SKM-1 (cell line): ENCODE results near the gene CXCR6.
A peak's percentile ranks its signal among the peaks of the same experiment; 100 is the strongest.

Experiments
- DNase-seq: peaks from one replicate; lab custom pipeline; 2025; ENCODE audit not compliant: unreplicated experiment; lab: John Stamatoyannopoulos, UW

The CXCR6 gene

DNA sequence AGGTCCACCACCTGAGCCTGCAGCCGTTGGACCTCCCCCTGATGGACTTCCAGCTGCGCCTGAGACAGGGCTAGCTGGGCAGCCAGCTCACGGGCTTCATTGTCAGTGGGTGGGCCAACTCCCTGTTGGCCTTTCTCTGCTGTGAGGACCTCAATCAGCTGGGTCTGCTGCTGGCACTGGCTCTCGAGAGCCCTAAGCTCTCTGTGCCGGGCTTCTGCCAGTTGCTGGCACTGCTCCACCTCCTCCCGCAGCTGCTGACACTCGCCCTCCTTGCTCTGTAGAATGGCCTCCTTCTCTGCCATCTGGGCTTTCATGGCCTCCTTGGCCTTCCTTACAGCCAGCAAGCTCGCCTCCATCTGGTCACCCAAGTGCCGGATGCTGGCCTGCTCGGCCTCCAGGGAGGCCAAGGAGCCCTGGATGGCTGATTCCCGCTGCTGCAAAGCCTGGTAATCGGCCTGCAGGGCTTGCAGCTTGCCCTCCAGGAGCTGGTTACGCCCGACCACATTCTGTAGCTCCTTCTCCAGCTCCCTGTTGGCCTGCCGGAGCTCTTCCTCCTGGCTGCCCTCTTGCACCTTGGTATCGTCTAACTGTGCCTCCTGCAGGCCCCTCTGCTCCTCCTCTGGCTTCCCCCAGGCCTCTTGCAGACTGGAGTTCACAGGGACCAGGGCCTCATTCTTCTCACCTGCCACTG, 23.8 kb downstream of the CXCR6 start:
- DNase-seq = no peak

DNA sequence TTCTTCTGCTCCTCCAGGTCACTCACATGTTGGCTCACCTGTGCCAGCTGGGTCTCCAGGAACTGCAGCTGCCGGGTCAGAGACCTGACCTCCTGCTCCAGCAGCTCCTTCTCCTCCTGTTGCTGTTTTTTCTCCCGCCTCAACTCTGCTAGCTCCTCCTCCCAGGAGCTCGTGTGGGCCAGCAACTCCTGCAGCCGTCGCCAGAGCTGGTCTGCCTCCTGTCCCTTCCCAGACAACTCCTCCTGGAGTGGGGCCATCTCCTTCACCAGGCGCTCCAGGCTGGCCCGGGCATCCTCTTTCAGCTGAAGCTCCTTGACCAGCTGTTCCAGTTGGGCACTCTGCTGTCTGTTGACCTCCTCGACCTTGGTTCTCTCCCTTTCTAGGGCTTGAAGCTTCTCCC, 24.5 kb downstream of the CXCR6 start:
- DNase-seq = no peak

DNA sequence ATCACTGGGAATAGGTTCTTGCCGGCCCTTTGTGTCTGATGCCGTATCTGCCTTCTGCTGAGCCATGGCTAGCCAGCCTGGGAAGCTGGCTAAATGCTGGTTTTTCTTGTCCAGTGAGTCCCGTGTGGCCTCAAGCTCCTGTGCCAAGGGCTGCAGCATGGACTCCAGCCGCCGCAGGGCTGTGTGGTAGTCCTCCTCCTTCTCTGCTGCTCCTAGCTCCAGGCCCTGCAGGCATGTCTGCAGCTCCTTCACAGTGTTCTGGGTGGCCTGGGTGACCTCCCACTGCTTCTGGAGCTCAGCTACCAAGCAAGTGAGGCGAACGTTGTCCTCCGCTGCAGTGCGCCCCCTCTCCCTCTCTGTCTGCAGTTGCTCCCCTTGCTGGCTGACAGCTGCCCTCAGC, 24.9 kb downstream of the CXCR6 start:
- DNase-seq = no peak

DNA sequence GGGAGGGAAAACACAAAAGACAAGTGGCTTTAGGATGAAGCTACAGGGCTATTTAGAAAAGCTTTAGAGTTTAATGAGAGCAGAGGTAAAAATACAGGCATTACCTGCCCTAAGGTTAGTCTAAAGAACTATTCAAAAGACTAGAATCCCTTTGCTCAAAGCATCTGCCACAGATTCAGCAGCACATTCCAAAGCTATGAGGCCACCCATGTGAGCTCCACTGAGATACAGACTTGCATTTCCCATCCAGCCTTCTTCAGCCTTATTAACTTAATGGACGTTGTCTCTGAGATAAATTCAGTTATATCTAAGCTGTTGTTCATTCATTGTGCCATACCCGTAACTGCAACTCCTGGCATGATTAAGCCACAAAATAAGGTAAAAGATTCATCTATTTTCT, 25.4 kb downstream of the CXCR6 start:
- no peak for DNase-seq

DNA sequence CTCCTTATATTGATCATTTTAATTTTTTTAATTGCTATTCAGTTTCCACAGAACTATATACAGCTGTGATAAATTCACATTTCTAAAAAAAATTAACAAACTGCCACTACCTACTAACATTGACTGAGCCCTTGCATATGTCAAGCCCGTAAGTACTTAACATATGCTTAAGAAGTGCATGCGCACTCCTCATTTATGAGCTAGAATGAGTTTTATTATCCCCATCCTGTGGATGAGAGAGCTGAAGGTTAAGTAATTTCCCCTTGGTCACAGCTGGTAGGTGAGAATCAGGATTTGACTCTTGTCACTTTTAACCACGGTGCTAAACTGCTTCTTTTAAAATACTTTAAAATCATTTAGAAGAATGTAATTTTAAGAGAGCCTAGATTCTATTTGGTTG, 25.9 kb downstream of the CXCR6 start:
- DNase-seq = no peak

DNA sequence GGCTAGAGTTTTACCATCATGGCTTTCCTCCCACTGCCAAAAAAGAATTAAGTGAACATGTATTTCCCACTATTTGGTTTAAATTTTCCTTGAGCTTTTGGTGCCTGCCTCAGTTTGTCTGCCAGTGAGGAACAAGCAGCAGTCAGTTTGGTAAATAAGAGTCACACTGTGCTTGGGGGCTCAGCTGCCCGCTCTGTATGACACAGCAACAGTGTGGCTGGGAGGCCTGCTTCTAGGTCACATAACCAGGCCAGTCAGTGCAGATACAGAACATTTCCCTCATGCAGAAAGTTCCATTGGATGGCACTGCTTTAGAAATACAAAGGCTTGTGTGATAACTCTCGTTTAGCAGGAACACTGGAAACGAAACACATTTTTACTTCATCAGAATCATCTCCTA, 26.7 kb downstream of the CXCR6 start:
- DNase-seq = no peak

DNA sequence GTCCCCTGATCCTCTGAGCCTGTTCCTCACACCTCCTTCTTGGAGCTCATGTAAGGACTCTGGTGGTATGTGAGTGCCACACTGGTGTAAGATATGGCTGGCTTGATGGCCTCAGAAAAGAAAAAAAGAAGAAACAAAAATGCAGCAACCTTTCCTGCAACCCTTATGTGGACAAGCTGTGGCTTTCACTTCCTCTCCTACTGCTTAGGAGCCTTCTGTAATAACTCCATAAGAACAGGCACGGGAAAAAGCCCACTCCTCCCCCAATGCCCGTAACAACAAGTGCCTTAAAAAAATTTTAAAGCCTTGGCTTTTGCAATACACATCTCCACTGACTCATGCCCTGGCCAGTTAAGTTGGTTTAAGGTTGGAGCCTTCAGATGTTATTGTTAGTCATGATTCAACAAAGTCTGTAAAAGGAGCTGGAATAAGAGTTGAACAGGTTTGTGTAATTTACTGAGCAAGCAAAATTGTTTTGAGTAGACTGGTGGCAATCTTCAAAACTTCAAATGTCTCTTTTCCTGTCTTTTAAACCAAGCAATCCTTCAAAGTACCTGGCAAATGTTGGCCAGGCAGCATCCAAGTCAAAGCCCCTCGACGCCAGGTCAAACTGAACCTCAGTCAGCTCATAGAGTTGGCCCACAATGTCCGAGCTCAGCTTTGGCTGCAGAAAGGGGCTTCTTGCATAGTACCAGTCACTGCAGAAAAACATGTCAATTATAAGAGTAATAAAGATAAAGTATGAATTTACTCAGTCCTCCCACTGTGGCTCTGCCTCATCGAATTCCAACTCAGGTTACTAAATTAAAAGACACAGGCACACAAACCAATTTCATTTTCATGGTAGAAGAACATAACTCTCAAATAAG, 29.5 kb downstream of the CXCR6 start:
- peak; percentile 97 for DNase-seq

DNA sequence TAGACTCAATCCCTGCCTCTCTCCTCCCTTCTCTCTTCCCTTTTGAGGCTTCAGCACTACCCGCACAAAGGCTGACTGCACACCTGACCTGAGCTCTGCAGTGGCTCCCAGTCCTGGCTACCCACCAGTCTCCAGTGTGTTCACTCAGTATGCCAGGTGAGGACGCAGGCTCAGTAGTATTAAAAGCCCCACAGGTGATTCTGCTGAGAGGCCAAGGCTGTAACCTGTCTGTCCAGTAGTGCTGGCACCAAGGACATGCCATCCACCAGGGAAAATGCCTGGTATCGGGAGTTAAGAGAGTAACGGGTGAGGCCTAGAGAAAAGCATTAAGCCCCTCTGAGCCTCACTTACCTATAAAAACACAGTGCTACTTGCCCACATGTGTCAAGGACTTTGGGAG, 31.4 kb downstream of the CXCR6 start:
- no peak for DNase-seq

DNA sequence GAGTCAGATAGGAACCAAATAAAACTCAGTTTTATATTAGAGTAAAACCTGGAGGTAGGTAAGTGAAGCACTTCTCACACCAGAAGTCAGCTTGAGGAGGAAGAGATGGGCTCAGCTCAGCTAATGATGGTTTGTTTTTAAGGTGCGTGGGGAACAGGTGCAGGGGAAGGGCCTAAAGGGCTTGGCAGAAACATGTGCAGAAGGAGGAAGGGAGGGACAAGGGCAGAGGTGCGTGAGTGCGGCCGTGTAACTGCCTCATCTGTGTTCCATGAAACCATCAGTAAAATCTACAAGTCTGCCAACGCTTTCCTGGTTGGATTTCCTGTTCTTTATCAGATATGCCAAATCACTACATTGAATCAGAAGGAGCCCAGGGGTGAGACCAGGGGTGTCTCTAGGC, 32.4 kb downstream of the CXCR6 start:
- DNase-seq = no peak

DNA sequence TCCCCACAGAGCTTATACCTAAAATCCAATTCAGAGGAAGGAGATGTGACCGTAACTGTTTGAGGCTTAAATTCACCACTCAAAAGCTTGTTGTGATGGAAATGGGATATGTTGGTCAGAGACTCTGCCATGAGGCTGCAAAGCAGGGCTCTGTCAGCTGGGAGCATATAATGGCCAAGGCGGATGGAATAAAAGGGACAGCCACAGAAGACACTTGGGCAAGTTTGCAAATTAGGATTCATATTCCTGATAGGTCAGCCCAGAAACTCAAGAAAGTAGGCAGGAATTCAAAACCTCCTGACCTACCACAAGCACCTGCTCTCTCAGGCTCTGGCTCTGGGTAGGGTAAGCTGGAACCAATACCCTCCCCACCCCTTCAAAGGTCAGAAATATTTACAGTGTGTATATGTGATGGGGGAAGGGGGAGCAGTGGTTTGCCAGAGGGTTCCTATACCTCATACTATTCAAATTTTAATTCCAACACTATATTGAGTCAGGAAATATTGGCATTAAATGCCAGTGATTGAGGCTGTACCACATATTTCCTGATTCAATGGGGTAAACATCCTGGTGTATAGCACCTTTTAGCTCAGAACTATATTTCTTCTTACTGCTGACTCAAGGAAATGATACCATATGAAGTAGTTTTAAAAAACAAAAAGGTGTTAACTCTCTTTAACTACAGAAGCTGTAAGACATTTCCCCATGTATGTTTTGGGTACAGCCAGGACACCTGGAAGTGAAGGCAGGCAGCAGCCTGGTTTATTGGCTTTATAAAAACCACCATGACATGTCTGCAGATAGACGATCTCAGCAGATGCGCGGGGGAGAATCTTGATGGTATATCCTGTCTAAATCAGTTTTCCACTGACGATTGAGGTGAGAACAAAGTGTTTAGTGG, 33.2 kb downstream of the CXCR6 start:
- no peak for DNase-seq

DNA sequence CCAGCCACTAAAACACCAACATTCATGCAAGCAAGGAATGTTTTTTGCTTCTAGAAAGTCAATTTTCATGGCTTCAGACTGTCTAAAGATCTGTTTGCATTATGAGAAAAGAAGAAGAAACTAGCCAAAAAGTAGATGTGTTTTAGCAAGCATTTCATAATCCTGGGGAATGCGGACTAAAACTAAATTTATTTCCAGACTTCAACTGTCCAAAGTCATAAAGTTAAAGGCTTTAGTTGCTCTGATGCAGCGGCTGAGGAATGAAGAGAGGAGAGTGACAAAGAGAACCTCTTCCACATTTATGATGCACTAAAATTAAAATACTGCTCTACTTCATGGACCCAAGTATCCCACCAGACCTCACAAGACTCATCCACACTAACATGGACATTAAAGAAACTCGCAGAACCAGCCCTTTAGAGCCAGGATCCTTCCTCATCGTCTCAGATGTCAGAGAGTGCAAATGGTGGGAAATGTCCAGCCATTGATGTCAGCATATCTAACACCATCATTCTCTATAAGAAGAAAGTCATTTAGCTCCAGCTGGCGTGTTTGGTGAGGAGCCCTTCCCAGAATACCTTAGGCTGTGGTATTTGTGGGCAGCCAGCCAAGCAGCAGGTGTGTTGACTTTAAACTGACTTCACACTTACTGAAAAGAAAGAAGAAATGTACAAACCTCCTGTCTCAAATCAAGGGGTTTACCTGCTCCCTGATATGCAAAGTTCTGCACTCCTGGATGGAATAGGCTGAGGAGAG, 34.9 kb downstream of the CXCR6 start:
- DNase-seq = no peak

DNA sequence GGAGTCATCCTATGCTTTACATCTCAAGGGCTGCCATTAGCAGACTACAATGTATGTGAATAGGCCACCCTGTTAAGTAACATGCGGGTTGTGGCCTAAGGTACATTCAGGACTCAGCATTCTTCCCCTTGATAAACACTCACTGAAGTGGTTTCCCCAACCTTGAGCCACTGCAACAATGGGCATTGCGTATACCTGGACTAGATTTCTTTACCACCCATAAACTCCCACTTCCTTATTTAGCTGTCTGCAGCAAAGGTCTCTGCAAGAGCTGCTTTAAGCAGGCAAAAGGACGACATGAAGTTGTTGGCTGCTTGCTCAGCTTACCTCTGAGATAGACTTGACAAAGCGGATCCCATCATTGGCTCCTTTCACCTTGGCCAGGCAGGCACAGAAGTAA, 36.1 kb downstream of the CXCR6 start:
- peak; percentile 76 for DNase-seq

DNA sequence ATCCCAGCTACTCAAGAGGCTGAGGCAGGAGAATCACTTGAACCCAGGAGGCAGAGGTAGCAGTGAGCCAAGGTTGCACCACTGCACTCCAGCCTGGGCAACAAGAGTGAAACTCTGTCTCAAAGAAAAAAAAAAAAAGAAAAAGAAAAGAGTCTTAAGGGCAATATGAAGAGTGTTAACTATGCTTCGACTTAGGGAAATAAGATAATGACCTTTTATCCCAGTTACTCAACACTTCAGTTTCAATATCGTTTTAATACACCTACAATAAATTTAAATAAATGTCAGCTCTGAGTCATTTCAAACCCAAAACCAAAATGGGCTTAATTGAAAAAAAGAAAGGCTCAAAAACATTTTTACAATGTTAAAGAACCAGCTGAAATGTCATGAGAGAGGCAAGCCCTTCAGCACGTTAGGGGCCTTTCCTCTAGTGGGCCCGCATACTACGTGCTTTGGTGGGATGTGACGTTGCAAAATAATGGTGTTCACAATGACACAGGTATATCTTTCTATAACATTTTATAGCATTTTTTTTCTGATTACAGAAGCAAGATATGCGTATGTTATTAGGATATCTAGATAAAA, 37.1 kb downstream of the CXCR6 start:
- DNase-seq = no peak

DNA sequence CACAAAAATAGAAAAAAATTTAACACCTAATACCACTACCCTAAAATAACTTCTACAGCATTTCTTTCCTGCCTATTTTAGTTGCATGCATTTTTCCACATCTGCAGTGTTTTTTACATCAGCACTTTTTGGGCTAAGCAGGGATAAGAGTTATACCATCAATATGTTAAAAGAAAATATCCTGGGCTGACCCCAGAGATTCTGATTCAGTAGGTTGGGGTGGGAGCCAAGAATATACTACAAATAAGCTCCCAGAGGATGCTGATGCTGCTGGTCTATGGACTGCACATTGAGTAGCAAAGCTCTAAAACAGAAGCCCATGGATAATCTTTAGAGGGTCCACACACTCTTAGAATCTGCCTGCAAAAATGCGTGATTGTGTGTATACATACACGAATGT, 37.6 kb downstream of the CXCR6 start:
- DNase-seq = no peak

DNA sequence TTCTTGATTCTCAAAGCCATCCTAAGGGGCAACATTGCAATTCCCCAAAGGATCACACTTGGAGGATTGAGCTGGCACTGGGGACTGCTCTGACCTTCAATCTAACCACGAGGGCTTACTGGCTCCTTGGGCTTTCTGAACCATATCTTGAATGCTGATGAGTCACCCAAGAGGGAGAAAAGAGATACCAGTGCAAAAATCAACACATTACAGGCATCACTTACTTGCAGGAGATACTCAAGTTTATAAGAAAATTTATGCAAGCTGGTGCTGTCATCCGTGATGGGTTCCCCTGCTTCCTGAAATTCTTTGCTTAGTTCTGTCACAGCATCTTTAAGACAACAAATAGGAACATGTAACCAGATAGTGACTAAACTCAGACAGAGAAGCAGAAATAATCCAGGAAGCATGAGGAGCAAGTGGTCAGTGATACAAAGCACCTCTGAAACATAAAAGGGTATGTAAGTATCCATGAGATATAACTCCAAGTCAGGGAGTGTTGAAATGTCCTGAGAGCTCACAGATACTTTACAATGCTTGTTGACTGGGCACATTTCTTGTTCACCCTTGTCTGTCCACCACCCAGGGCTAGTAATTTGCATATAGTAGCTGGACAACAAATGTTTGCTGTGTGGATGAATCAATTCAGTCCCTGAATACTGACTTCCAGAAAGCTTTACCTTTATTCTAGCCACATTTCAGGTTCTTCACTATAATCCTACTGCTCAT, 38.2 kb downstream of the CXCR6 start:
- no peak for DNase-seq

DNA sequence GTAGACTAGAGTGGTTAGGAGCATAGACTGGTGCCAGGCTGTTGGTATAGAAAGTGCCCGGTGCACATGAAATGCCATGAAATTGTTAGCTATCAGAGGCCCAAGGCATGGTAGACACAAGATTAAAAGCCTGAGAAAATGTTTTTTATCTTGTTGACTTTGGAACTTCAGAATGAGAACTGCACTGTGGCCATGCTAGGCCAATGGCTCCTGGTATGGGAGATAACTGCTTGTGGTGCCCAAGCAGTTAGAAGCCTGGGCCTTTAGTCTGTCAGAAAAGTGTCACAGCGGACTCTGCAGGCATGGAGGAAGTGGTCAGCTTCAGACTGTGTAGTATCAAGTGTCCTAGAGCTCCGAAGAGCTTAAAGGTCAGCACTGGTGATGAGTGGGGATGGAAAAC, 40.5 kb downstream of the CXCR6 start:
- no peak for DNase-seq

DNA sequence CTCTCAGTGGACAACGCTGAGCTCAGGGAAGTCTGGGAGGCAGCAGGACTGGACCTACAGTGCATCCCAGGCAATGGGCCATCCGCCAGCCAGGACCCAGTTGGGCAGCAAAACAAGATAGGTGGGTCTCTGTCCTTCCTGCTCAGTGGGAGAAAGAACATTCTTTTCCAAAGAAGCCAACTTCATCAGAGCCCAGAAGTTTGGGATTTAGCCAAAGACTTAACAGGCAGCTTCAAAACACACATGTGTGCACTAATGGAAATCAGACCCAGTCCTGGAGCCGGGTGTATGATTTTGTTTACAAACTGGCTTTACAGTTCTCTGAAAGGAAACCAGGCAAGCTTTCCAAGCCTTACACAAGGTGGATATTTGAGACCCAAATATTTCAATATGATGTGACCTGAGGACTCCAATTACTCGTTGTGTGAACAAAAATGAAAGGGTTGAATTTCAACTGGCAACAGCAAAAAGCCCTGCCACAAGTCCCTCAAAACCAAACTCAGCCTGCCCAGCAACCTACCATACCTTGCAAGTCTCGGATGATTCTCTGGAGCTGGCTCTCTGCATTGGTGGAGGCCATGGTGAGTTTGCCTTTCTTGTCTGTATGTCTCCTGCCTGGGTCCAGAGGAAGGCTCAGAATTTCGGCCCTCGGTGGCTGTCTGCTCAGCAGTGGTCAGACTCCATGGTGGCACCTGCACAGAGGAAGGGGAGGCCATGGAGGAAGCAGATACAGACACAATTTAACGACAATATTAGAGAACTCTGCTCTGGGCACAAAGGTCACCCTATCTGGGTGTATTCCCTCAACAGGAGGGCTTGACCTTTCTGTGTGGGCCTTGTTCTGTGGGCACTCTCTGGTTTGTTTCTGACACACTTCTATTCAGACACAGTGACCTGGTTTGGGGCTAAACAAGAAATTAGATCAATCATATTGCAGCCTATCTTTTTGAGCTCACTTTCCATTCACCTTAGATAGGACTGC, 41.4 kb downstream of the CXCR6 start:
- DNase-seq = no peak

DNA sequence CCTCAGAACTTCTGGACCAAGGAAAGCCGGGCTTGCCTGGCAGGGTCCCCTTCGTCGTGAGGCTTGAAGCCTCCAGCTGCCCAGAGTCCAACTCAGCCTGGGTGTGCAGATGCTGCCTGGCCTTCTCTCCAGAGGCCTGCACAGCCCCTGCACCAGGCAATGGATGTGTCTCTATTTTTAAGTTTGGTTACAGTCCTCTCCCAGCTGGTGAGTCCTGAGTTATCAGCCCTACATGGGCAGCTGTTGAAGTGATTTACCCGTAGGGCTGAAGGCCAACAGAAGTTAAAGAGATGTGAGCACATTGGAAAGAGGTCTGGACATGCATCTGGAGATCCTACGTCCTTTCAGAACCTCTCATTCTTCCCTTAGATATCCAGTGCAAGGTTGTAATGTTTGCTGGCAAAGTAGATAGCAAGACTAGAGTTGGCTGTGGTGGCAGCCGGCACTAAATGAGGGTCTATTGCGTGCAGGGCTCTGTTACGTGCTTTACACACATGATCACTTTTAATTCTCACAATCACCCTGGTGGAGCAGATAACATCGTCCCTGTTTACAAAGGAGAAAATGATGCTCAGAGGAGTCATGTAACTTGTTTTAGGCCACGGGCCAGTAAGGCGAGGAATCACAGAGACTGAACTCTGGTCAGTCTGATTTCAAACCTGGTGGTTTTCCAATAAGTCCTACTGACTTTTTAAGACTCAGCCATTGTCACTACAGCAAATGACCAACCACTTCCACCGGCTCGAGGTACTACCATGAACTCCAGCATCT, 42.5 kb downstream of the CXCR6 start:
- no peak for DNase-seq
